GM12891 (cell line): ENCODE measurements around the gene ZMYND11.

Experiments used
- PAX5 ChIP-seq: IDR thresholded peaks from 2 replicates; pipeline ENCODE4 v1.6.1; 2011; ENCODE audit warnings: low read length, moderate library complexity, mild to moderate bottlenecking; ENCODE audit not compliant: insufficient read depth, severe bottlenecking
- POLR2A ChIP-seq: IDR thresholded peaks from 2 replicates; pipeline ENCODE4 v1.6.1; 2011; ENCODE audit warnings: low read depth, low read length, control low read depth
- POLR2AphosphoS5 ChIP-seq: IDR thresholded peaks from 2 replicates; pipeline ENCODE4 v1.6.1; 2011; ENCODE audit warnings: low read depth, low read length, control low read depth
- POU2F2 ChIP-seq: IDR thresholded peaks from 2 replicates; pipeline ENCODE4 v1.6.1; 2011; ENCODE audit warnings: low read depth, mild to moderate bottlenecking, control low read depth, low read length, moderate library complexity
- SPI1 ChIP-seq: IDR thresholded peaks from 2 replicates; pipeline ENCODE4 v1.6.1; 2011; ENCODE audit warnings: low read depth, low read length, control low read depth
- TAF1 ChIP-seq: IDR thresholded peaks from 2 replicates; pipeline ENCODE4 v1.6.1; 2011; ENCODE audit warnings: low read depth, low read length, control low read depth

DNA sequence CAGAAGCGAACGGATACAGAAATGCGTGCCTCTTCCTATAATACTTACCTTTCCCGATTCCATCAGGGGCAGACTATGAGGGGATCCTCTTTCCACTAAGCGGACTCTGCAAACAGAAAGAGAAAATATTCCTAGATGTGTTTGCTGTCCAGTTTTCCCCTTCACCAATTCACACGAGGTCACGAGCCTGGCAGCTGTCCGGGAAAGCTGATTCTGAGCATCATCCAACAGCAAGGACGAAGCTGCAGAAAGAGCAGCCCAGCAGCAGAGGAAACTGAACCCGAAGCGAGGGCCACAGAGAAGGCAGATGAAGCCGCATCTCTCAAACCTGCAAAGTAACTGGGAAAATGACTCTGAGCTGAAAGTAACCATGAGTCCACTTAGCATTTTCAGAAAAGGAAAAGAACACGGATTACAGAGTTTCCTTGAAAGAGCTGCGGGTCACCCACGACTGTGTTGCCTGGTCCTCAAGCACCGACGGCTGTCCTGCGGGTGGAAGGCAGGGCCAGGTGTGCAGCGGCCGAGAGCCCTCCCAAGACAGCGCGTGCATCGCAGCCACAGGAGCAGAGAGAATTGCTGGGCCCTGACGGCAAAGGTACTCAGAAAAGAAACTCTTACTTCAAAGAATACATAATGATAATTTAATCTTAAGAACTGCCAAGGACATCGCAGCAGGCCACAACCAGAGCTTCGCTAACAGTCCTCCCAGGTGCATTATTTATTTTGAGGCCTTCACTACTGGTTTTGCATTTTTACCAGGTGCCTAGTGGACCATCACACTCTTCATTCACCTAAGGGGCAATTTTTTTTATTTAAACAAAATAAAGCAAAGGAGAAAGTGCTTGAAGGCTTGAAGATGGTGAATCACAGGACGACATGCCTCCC is 153.3 kb downstream of the ZMYND11 start:
- TF ChIP-seq SPI1 = no peak
- no peak for TF ChIP-seq PAX5
- TF ChIP-seq POLR2A = no peak
- TF ChIP-seq POU2F2 = no peak
- no peak for TF ChIP-seq POLR2AphosphoS5
- no peak for TF ChIP-seq TAF1
